HUDEP-2 (cell line): ENCODE measurements around the gene TRIM47.
"Not testable (repeated sequence)": the region's sequence is repeated elsewhere in the genome, so short reads cannot be mapped to it uniquely, and the experiment has no call there.

ENCODE experiments used
- DNase-seq, 76 experiments: peaks; one replicate each; lab custom pipeline; 2025; ENCODE audit not compliant: unreplicated experiment in 76 of 76; lab: John Stamatoyannopoulos, UW

TRIM47 gene

GRCh38 chr17:75872434-75873351 lies 5.7 kb downstream of the TRIM47 start:
- peak in 41 of 76 experiments; percentile 3 to 65 (median 33) for DNase-seq

GRCh38 chr17:75870228-75870627 lies 8.2 kb downstream of the TRIM47 start:
- not testable (repeated sequence) for DNase-seq

GRCh38 chr17:75869282-75870141 lies 8.9 kb downstream of the TRIM47 start:
- peak in 1 of 76 experiments; percentile 10 for DNase-seq

GRCh38 chr17:75868730-75869281 lies 9.6 kb downstream of the TRIM47 start:
- not testable (repeated sequence) for DNase-seq

- peak in 1 of 76 experiments; percentile 10 for DNase-seq
Measured at GRCh38 chr17:75865404-75866188, 12.8 kb downstream of the TRIM47 start.

- not testable (repeated sequence) for DNase-seq
Measured at GRCh38 chr17:75864887-75865286, 13.5 kb downstream of the TRIM47 start.

- no peak for DNase-seq
Measured at GRCh38 chr17:75864448-75864871, 13.9 kb downstream of the TRIM47 start.

GRCh38 chr17:75861927-75862317 lies 16.5 kb downstream of the TRIM47 start:
- DNase-seq, result no peak

- DNase-seq, result not testable (repeated sequence)
Measured at GRCh38 chr17:75859358-75859757, 19.0 kb downstream of the TRIM47 start.

GRCh38 chr17:75856062-75856756 lies 22.2 kb downstream of the TRIM47 start:
- DNase-seq, result peak in 7 of 76 experiments; percentile 10 to 43 (median 19)

- DNase-seq, result peak in 75 of 76 experiments; percentile 61 to 100 (median 98)
Measured at GRCh38 chr17:75855310-75856061, 22.9 kb downstream of the TRIM47 start, which contains the start of gene WBP2. TSS of gene WBP2 (minus strand) at chr17:75855335. CDS start at chr17:75855297, 38 bp downstream.

GRCh38 chr17:75854881-75855309 lies 23.5 kb downstream of the TRIM47 start:
- DNase-seq, result peak in 8 of 76 experiments; percentile 39 to 58 (median 46)

GRCh38 chr17:75854101-75854748 lies 24.2 kb downstream of the TRIM47 start:
- no peak for DNase-seq

- DNase-seq, result peak in 1 of 76 experiments; percentile 3
Measured at GRCh38 chr17:75853433-75853832, 24.9 kb downstream of the TRIM47 start.

GRCh38 chr17:75851693-75851991 lies 26.7 kb downstream of the TRIM47 start:
- DNase-seq, result not testable (repeated sequence)

- DNase-seq, result no peak
Measured at GRCh38 chr17:75850928-75851692, 27.3 kb downstream of the TRIM47 start.

- peak in 15 of 76 experiments; percentile 9 to 47 (median 27) for DNase-seq
Measured at GRCh38 chr17:75849724-75850123, 28.7 kb downstream of the TRIM47 start.
